Adrenal gland (tissue), 12 donors: ENCODE data around the gene ATN1. TPM values are rescaled to one million over a fixed set of nuclear protein-coding genes. Genes with fewer than 3 reads are reported as not detected.
A peak's percentile ranks its signal among the peaks of the same experiment; 100 is the strongest.
"Not testable (repeated sequence)": the region's sequence is repeated elsewhere in the genome, so short reads cannot be mapped to it uniquely, and the experiment has no call there.

ENCODE experiments used
- DNase-seq, 7 donors: peaks; one replicate each; pipeline ENCODE4 v3.0.0-alpha.2; 2019 to 2020
- H3K27ac ChIP-seq, 5 donors: fragments of 200-600 bp; sonication (generic) in 4 of 5; 1 replicate in 3 of 5; 2 replicates in 2 of 5; pipeline versions ENCODE4 v1.5.1 to v1.8.0; 2016 to 2020; ENCODE audit warnings: mild to moderate bottlenecking in 1 of 5
- H3K27me3 ChIP-seq: fragments of 200-600 bp; 2 replicates; pipeline ENCODE4 v1.8.0; 2021
- H3K36me3 ChIP-seq, 2 donors: fragments of 200-600 bp; replicated peaks in 1 of 2; 1 replicate in 1 of 2; 2 replicates in 1 of 2; pipeline versions ENCODE4 v1.5.1 to v1.8.0; 2018 to 2022
- H3K4me1 ChIP-seq, 2 donors: fragments of 200-600 bp; replicated peaks in 1 of 2; 1 replicate in 1 of 2; 2 replicates in 1 of 2; pipeline versions ENCODE4 v1.5.1 to v1.8.0; 2018 to 2021
- H3K4me3 ChIP-seq, 4 donors: fragments of 200-600 bp; sonication (generic) in 3 of 4; one replicate each; pipeline ENCODE4 v1.5.1; 2016 to 2018
- H3K9me3 ChIP-seq, 3 donors: fragments of 200-600 bp; sonication (generic) in 1 of 3; replicated peaks in 1 of 3; 1 replicate in 2 of 3; 2 replicates in 1 of 3; pipeline versions ENCODE4 v1.5.1 to v1.8.0; 2016 to 2021
- CTCF ChIP-seq, 6 experiments: fragments of 450-650 bp in 4 of 6; fragments of 200-600 bp in 2 of 6; sonication (generic) in 1 of 6; IDR thresholded peaks; 1 replicate in 5 of 6; 2 replicates in 1 of 6; pipeline versions ENCODE4 v1.5.1 to v1.8.0; 2016 to 2021; ENCODE audit warnings: antibody characterized with exemption in 6 of 6, mild to moderate bottlenecking in 2 of 6, moderate library complexity in 1 of 6
- POLR2A ChIP-seq, 2 donors: fragments of 450-650 bp; IDR thresholded peaks; one replicate each; pipeline ENCODE4 v1.6.1; 2017; ENCODE audit warnings: antibody characterized with exemption in 2 of 2, mild to moderate bottlenecking in 2 of 2, moderate library complexity in 1 of 2
- WGBS, 4 donors: extraction: QIAGEN DNeasy Blood & Tissue Kit in 2 of 4; methylation state at CpG; one replicate each; pipeline versions ENCODE4 v1.1.5 to v1.1.7; 2013 to 2017; 5-methylcytosine and 5-hydroxymethylcytosine counted together
- intact Hi-C, 2 donors: fragments of 100-400 bp; cut with DNase I; formaldehyde crosslinking; loops; one replicate each; pipeline versions ENCODE4 v1.14.1 to v1.15.0; 2022 to 2023
- polyA plus RNA-seq, 3 donors: library from polyadenylated mRNA; stranded (reverse); fragments of 200-250 nt in 2 of 3; fragments of 350-450 nt in 1 of 3; fragmentation: Illumina TruSeq in 1 of 3; extraction: RNeasy Lipid Tissue Mini Kit (QIAGEN cat#74804) in 1 of 3; gene quantifications; one replicate each; pipeline ENCODE4 v1.2.3, GENCODE V29; 2013 to 2014
- total RNA-seq, 9 donors: library from RNA; depleted of rRNA in 4 of 9; stranded (reverse); fragments of >200 nt in 4 of 9; fragments of 120-200 nt in 1 of 9; fragmentation: NEBNext Ultra II Directional in 1 of 9; extraction: Animal tissue kit (Norgen Biotek cat#: 25700) in 1 of 9; gene quantifications; one replicate each; pipeline versions ENCODE4 v1.1.0 to v1.2.4, GENCODE V29; 2013 to 2023
- donor health status: healthy with polysubstance abuse.
- donor health status: Bipolar disorder and iron deficiency.
- donor health status: DM: yes; HTN: yes; CAD: no.
- donor health status: DM: no; HTN: no; CAD: no.
- donor health status: DM: no; HTN: no; CAD: no.
- donor health status: DM: yes; HTN: yes; CAD: no.

The ATN1 gene
- total and polyA plus RNA-seq, 12 donors: 8.8 to 482 (median 110) TPM

GRCh38 chr12:6884539-6884938 lies 43.2 kb upstream of the ATN1 start:
- Histone ChIP-seq H3K4me3 (no peak overlapping the region), H3K27ac (no peak overlapping the region), H3K4me1 (no peaks in the 10 kb centered on the region), H3K27me3 (no peaks in the 10 kb centered on the region), H3K9me3 (no peaks in the 10 kb centered on the region), H3K36me3 (peaks cover 0 to 5% of the 10 kb centered on the region in 2 donors)
- intact Hi-C loops: no loop called here
- TF ChIP-seq CTCF (IDR thresholded peaks at IDR 0.05) (no peak), POLR2A (IDR thresholded peaks at IDR 0.05) (no peak)
- WGBS, 4 donors: 78 to 84% (median 80%) methylated on average over 22 of the region's 22 CpGs
- no peak for DNase-seq

DNA sequence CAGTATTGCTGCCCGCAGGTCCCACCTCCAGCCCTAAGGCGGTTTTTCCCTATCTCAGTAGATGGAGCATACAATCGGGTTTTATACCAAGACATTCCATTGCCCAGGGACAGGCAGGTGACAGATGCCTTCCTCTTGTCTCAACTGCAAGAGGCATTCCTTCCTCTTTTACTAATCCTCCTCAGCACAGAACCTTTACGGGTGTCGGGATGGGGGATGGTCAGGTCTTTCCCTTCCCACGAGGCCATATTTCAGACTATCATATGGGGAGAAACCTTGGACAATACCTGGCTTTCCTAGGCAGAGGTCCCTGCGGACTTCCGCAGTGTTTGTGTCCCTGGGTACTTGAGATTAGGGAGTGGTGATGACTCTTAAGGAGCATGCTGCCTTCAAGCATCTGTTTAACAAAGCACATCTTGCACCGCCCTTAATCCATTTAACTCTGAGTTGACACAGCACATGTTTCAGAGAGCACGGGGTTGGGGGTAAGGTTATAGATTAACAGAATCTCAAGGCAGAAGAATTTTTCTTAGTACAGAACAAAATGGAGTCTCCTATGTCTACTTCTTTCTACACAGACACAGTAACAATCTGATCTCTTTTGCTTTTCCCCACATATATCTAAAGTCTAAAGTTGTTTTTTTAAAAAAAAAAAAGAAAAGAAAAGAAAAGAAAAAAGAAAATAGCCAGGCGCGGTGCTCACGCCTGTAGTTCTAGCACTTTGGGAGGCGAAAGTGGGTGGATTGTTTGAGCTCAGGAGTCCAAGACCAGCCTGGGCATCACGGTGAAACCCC lies 41.4 kb upstream of the ATN1 start:
- H3K27me3 ChIP-seq, H3K9me3 ChIP-seq, H3K27ac ChIP-seq, H3K36me3 ChIP-seq, DNase-seq, H3K4me1 ChIP-seq, intact Hi-C loops, H3K4me3 ChIP-seq: not testable (repeated sequence)
- WGBS, 4 donors: 77 to 85% (median 80%) methylated on average over 10 to 12 of the region's 15 CpGs

GRCh38 chr12:6887460-6887859 lies 40.3 kb upstream of the ATN1 start:
- H3K27ac ChIP-seq: no peak overlapping the region
- WGBS, 4 donors: 75 to 86% (median 81%) methylated on average over 8 of the region's 8 CpGs
- no peaks in the 10 kb centered on the region for H3K9me3 ChIP-seq
- TF ChIP-seq CTCF (IDR thresholded peaks at IDR 0.05) (no peak), POLR2A (IDR thresholded peaks at IDR 0.05) (no peak)
- H3K27me3 ChIP-seq: no peaks in the 10 kb centered on the region
- intact Hi-C loops: no loop called here
- H3K4me3 ChIP-seq: no peak overlapping the region
- peak in 1 of 7 donors; percentile 12 for DNase-seq
- H3K36me3 ChIP-seq: peaks cover 0 to 5% of the 10 kb centered on the region in 2 donors
- H3K4me1 ChIP-seq: peaks cover 5 to 16% of the 10 kb centered on the region in 2 donors

DNA sequence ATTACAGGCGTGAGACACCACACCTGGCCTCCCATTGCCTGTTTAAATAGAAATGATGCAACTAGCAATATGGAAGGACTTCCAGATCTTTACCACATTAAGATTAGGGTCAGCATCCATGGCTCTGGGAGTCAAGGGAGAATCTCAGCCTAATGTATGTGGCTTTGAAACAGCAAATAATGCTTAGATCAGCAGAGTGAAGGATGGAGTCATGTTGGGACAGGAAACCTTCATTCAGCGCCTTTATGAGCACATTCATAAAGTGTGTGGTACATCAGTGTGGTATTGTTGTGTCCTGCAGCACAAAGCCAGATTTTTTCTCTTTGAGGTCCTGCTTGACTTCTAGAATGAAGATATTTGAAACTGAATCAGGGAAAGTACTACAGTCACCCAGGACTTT lies 39.4 kb upstream of the ATN1 start:
- TF ChIP-seq POLR2A (IDR thresholded peaks at IDR 0.05): no peak
- TF ChIP-seq CTCF (IDR thresholded peaks at IDR 0.05): no peak
- 83 to 93% (median 91%) methylated on average over 2 of the region's 2 CpGs for WGBS, 4 donors
- Histone ChIP-seq H3K27me3 (no peaks in the 10 kb centered on the region), H3K36me3 (peaks cover 0 to 5% of the 10 kb centered on the region in 2 donors), H3K4me3 (no peak overlapping the region), H3K27ac (no peak overlapping the region), H3K4me1 (peaks cover 5 to 16% of the 10 kb centered on the region in 2 donors), H3K9me3 (no peaks in the 10 kb centered on the region)
- intact Hi-C loops: no loop called here
- no peak for DNase-seq

DNA sequence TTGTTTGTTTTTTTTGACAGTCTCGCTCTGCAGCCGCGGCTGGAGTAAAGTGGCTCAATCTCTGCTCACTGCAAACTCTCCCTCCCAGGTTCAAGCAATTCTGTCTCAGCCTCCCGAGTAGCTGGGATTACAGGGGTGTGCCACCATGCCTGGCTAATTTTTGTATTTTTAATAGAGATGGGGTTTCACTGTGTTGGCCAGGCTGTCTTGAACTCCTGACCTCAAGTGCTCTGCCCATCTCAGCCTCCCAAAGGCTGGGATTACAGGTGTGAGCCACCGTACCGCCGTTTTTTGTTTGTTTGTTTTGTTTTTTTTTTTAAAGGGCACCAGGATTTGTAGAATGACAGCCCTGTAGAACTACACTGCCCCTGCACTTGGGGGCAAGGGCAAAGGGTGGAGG lies 39.0 kb upstream of the ATN1 start:
- intact Hi-C loops, H3K9me3 ChIP-seq, H3K27me3 ChIP-seq, H3K36me3 ChIP-seq, H3K4me3 ChIP-seq, H3K27ac ChIP-seq: not testable (repeated sequence)
- H3K4me1 ChIP-seq: peaks cover 5 to 16% of the 10 kb centered on the region in 2 donors
- WGBS, 4 donors: 85 to 92% (median 87%) methylated on average over 7 of the region's 7 CpGs
- peak in 1 of 7 donors; percentile 3 for DNase-seq

- Histone ChIP-seq H3K4me1 (peaks cover 5 to 16% of the 10 kb centered on the region in 2 donors), H3K27ac (peak overlapping the region in 4 of 5 donors; percentile 61 to 94 (median 81))
- H3K27me3 ChIP-seq, H3K9me3 ChIP-seq, intact Hi-C loops, H3K36me3 ChIP-seq, H3K4me3 ChIP-seq: not testable (repeated sequence)
- peak in 1 of 7 donors; percentile 16 for DNase-seq
- 90 to 94% (median 94%) methylated on average over 21 of the region's 21 CpGs for WGBS, 4 donors
Observed at GRCh38 chr12:6889775-6890573, 37.8 kb upstream of the ATN1 start.
